HepG2 (cell line): ENCODE results near the gene ARMC2. TPM values are rescaled to one million over a fixed set of nuclear protein-coding genes. Genes with fewer than 3 reads are reported as not detected.

ENCODE experiments used
- ATAC-seq: fragments of 200-7000 bp; cut with Tn5 transposase; 3 replicates; pipeline ENCODE4 v1.9.1; 2020; ENCODE audit warnings: mild to moderate bottlenecking, moderate library complexity
- BruUV-seq: library from RNA; stranded (reverse); fragments of 400-500 nt; replicated peaks from 2 replicates; lab custom pipeline; 2021; lab: Mats Ljungman, UMichigan
- CTCF ChIA-PET: fragments of 300-600 bp; formaldehyde crosslinking; extraction: SDS; loops from one replicate; lab custom pipeline; 2021; ENCODE audit warnings: low total read pairs, inconsistent platforms, low intra/inter-chr PET ratio; lab: Yijun Ruan, JAX
- POLR2A ChIA-PET: fragments of 350-600 bp; sonication (Branson Sonifier 250); formaldehyde crosslinking; loops from one replicate; lab custom pipeline; 2020; ENCODE audit warnings: antibody characterized with exemption, inconsistent platforms; lab: Yijun Ruan, JAX
- DNase-seq: peaks from one replicate; pipeline ENCODE4 v3.0.0-alpha.2; 2015; ENCODE audit warnings: low spot score
- FAIRE-seq: peaks from 3 replicates; lab custom pipeline; 2011; peaks lifted over from hg19 to GRCh38; lab: Jason Lieb, UNC
- H2AFZ ChIP-seq: one replicate; pipeline ENCODE4 v1.6.1; 2011; ENCODE audit warnings: low read length, inconsistent platforms
- H3K27ac ChIP-seq: fragments of 300-600 bp; 3 replicates; pipeline ENCODE4 v1.8.0; 2011; ENCODE audit warnings: mixed run types, mild to moderate bottlenecking, mixed read lengths, low read length, inconsistent platforms; ENCODE audit not compliant: insufficient read depth; ENCODE audit errors: extremely low read length
- H3K27me3 ChIP-seq, 2 experiments: fragments of 200-600 bp in 1 of 2; 2 replicates in 1 of 2; 3 replicates in 1 of 2; pipeline versions ENCODE4 v1.6.0 to v1.8.0; 2011; ENCODE audit warnings: low read length in 2 of 2, mild to moderate bottlenecking in 2 of 2, moderate library complexity in 2 of 2, inconsistent platforms in 1 of 2; ENCODE audit not compliant: insufficient read depth in 2 of 2, control insufficient read depth in 1 of 2
- H3K36me3 ChIP-seq, 2 experiments: fragments of 200-600 bp in 1 of 2; replicated peaks in 1 of 2; 2 replicates in 1 of 2; 3 replicates in 1 of 2; pipeline versions ENCODE4 v1.5.1 to v1.8.0; 2011; ENCODE audit warnings: low read length in 2 of 2, inconsistent platforms in 1 of 2; ENCODE audit not compliant: insufficient read depth in 2 of 2, control insufficient read depth in 1 of 2
- H3K4me1 ChIP-seq: 2 replicates; pipeline ENCODE4 v1.5.1; 2012; ENCODE audit warnings: low read length, inconsistent platforms; ENCODE audit not compliant: insufficient read depth
- H3K4me2 ChIP-seq: 2 replicates; pipeline ENCODE4 v1.6.0; 2011; ENCODE audit warnings: low read depth, low read length, inconsistent platforms
- H3K4me3 ChIP-seq, 3 experiments: fragments of 200-600 bp in 1 of 3; sonication (generic), shearing (Covaris generic) in 1 of 3; replicated peaks in 1 of 3; 2 replicates each; pipeline ENCODE4 v1.5.1; 2011 to 2016; ENCODE audit warnings: low read length in 3 of 3, inconsistent platforms in 2 of 3, low read depth in 2 of 3, mild to moderate bottlenecking in 2 of 3, control low read depth in 1 of 3, mixed read lengths in 1 of 3; ENCODE audit not compliant: insufficient read depth in 1 of 3
- H3K79me2 ChIP-seq: one replicate; pipeline ENCODE4 v1.6.1; 2011; ENCODE audit warnings: low read length, inconsistent platforms; ENCODE audit not compliant: insufficient read depth
- H3K9ac ChIP-seq: 2 replicates; pipeline ENCODE4 v1.6.0; 2011; ENCODE audit warnings: mild to moderate bottlenecking, low read depth, low read length, inconsistent platforms; ENCODE audit not compliant: insufficient read depth
- H3K9me3 ChIP-seq: 2 replicates; pipeline ENCODE4 v1.5.1; 2012; ENCODE audit warnings: mild to moderate bottlenecking, low read length
- H4K20me1 ChIP-seq: 2 replicates; pipeline ENCODE4 v1.6.0; 2011; ENCODE audit warnings: inconsistent platforms, mild to moderate bottlenecking, low read length, moderate library complexity; ENCODE audit not compliant: insufficient read depth
- AHR ChIP-seq: IDR thresholded peaks from 2 replicates; pipeline ENCODE4 v1.6.1; 2018; ENCODE audit warnings: missing genetic modification reagents, missing compliant biosample characterization
- CHD4 ChIP-seq: fragments of 200-600 bp; sonication (generic); IDR thresholded peaks from 2 replicates; pipeline ENCODE4 v1.7.0; 2017; ENCODE audit warnings: mild to moderate bottlenecking, low read length, borderline replicate concordance
- FOSL2 ChIP-seq: sonication (generic); formaldehyde crosslinking; IDR thresholded peaks from 2 replicates; pipeline ENCODE4 v1.4.0; 2020; ENCODE audit warnings: missing genetic modification reagents
- HOXA9 ChIP-seq: sonication (generic); formaldehyde crosslinking; IDR thresholded peaks from 2 replicates; pipeline ENCODE4 v1.8.1; 2022; ENCODE audit warnings: missing genetic modification reagents, mild to moderate bottlenecking, moderate library complexity, borderline replicate concordance
- NFIC ChIP-seq: IDR thresholded peaks from 2 replicates; pipeline ENCODE4 v1.6.1; 2012; ENCODE audit warnings: mild to moderate bottlenecking, low read length, inconsistent platforms
- PAX8 ChIP-seq: sonication (generic); formaldehyde crosslinking; IDR thresholded peaks from 2 replicates; pipeline ENCODE4 v1.8.0; 2022; ENCODE audit warnings: mild to moderate bottlenecking, missing genetic modification reagents, borderline replicate concordance
- SOX13 ChIP-seq, 3 experiments: fragments of 450-650 bp in 1 of 3; sonication (generic) in 1 of 3; formaldehyde crosslinking in 1 of 3; IDR thresholded peaks in 2 of 3; conservative IDR thresholded peaks in 1 of 3; 2 replicates each; pipeline versions ENCODE4 v1.5.0 to v1.6.1; 2016 to 2020; ENCODE audit warnings: antibody characterized with exemption in 1 of 3, mild to moderate bottlenecking in 1 of 3, missing compliant biosample characterization in 1 of 3, missing genetic modification reagents in 1 of 3, moderate library complexity in 1 of 3
- YY1 ChIP-seq: IDR thresholded peaks from 2 replicates; pipeline ENCODE4 v1.6.1; 2011; ENCODE audit warnings: low read length, low read depth, moderate library complexity, mild to moderate bottlenecking; ENCODE audit not compliant: insufficient read depth, insufficient replicate concordance
- ZNF383 ChIP-seq: sonication (generic); formaldehyde crosslinking; IDR thresholded peaks from 2 replicates; pipeline ENCODE4 v1.4.0; 2020; ENCODE audit warnings: missing genetic modification reagents, mild to moderate bottlenecking, borderline replicate concordance
- ZNF496 ChIP-seq: sonication (generic); formaldehyde crosslinking; IDR thresholded peaks from 2 replicates; pipeline ENCODE4 v1.8.1; 2023; ENCODE audit warnings: mild to moderate bottlenecking, moderate library complexity, missing genetic modification reagents; ENCODE audit not compliant: insufficient replicate concordance
- ZNF761 ChIP-seq: sonication (generic); formaldehyde crosslinking; conservative IDR thresholded peaks from 2 replicates; pipeline ENCODE4 v1.4.0; 2020; ENCODE audit warnings: mild to moderate bottlenecking, missing genetic modification reagents
- WGBS: methylation state at CpG from one replicate; pipeline ENCODE4 v1.1.6; 2017; ENCODE audit warnings: low lambda C conversion rate; 5-methylcytosine and 5-hydroxymethylcytosine counted together
- in situ Hi-C: cut with HindIII; loops from 2 replicates; pipeline ENCODE4 v1.10.0; 2017; ENCODE audit warnings: low pct_unique_long_range_greater_than_20kb; ENCODE audit not compliant: extremely low pct_ligation_motif_present
- intact Hi-C: fragments of 100-400 bp; cut with micrococcal nuclease; formaldehyde crosslinking; loops from one replicate; pipeline ENCODE4 v1.10.0; 2022; ENCODE audit not compliant: unreplicated experiment
- polyA plus RNA-seq, 8 experiments: library from polyadenylated mRNA; depleted of rRNA in 3 of 8; stranded (reverse) in 7 of 8; unstranded in 1 of 8; fragments of >200 nt; fragmentation: Illumina TruSeq in 4 of 8; extraction: Trizol in 4 of 8; gene quantifications; 2 replicates each; pipeline versions ENCODE4 v1.2.1 to v1.2.3, GENCODE V29; 2011 to 2016; ENCODE audit warnings: low read depth in 4 of 8, missing spikeins in 1 of 8, mixed read lengths in 1 of 8; ENCODE audit not compliant: insufficient read depth in 1 of 8
- total RNA-seq, 5 experiments: library from RNA; depleted of rRNA; stranded (reverse); fragments of >200 nt; fragmentation: Illumina TruSeq; extraction: Trizol; gene quantifications; 2 replicates each; pipeline ENCODE4 v1.2.3, GENCODE V29; 2016; ENCODE audit warnings: low read depth in 1 of 5
- TF ChIP-seq, protein P1 (sequence below): sonication (generic); formaldehyde crosslinking; conservative IDR thresholded peaks from 2 replicates; pipeline ENCODE4 v1.4.0; 2020; ENCODE audit warnings: missing genetic modification reagents
- TF ChIP-seq, protein P2 (sequence below): sonication (generic); formaldehyde crosslinking; IDR thresholded peaks from 2 replicates; pipeline ENCODE4 v1.4.0; 2020; ENCODE audit warnings: missing genetic modification reagents, borderline replicate concordance
- TF ChIP-seq, protein P3 (sequence below): IDR thresholded peaks from 2 replicates; pipeline ENCODE4 v1.6.1; 2018; ENCODE audit warnings: missing genetic modification reagents, mild to moderate bottlenecking, missing compliant biosample characterization

Gene ARMC2
- total and polyA plus RNA-seq, 2 of the 13 experiments (the other 11 are each of a cell fraction or from before 2014, with no cell fraction given): 1.4 to 3.2 TPM

DNA sequence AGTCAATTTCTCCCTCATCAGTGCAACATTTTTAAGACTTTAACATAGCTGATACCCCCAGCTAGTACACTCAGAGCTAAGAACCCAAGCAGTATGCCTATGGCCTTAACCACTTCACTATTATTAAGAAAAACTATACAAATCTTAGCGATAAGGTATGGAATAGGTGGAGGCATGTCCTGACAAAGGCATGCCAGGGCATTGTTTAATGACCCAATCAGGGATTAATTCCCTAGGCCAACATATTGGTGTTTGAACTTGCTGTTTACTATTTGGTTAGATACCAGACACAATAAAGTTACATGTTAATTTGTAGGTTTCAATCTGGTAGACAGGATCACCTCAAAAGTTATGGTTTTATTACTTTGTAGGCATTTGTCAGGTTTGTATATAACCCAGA lies 93.1 kb downstream of the ARMC2 start:
- DNase-seq: no peak
- CTCF ChIA-PET: no interaction called here
- H3K9ac ChIP-seq: no peak overlapping the region
- BruUV-seq: no TSS peak
- H3K27me3 ChIP-seq: peaks cover 4 to 24% of the 10 kb centered on the region in 2 experiments; a peak in 4 of 5 replicates
- no peaks in the 10 kb centered on the region for H3K36me3 ChIP-seq
- POLR2A ChIA-PET: no interaction called here
- no peaks in the 10 kb centered on the region for H3K4me1 ChIP-seq
- no peak overlapping the region for H3K4me2 ChIP-seq
- in situ Hi-C loops: no loop called here
- H3K79me2 ChIP-seq: no peaks in the 10 kb centered on the region
- no peak overlapping the region for H2AFZ ChIP-seq
- H4K20me1 ChIP-seq: no peaks in the 10 kb centered on the region
- no peak for ATAC-seq
- TF ChIP-seq SOX13 (IDR thresholded peaks at IDR 0.05): no peak
- TF ChIP-seq SOX13 (CRISPR knock-in tag; conservative IDR thresholded peaks at IDR 0.05 in 1 of 2, IDR thresholded peaks at IDR 0.05 in 1 of 2): no peak
- TF ChIP-seq YY1: no peak
- no peak for TF ChIP-seq CHD4
- TF ChIP-seq ZNF383 (CRISPR knock-in tag): no peak
- no peak for FAIRE-seq
- no peaks in the 10 kb centered on the region for H3K9me3 ChIP-seq
- intact Hi-C loops: no loop called here
- 100% methylated on average over 1 of the region's 1 CpG for WGBS
- H3K4me3 ChIP-seq: no peak overlapping the region
- no peak overlapping the region for H3K27ac ChIP-seq

DNA sequence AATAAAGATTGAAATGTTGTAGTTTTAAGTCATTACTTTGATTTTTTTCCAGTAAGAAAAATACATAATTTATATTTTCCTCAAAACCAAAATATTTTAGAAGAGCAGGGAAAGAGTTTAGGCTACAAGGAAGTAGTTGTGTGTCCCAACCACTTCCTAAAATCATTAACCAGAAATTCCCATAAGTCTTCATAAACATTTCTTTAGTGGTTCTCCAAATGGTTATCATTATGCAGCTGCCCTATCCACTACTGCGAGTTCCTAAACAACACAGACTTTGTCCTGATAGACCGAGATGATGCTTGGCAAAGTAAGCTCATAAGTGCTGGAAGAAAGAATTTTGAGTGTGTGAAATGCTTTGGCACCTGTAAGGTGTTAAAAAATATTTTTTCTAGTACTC lies 93.6 kb downstream of the ARMC2 start:
- Histone ChIP-seq H3K4me3 (no peak overlapping the region), H3K4me1 (no peaks in the 10 kb centered on the region), H3K27ac (no peak overlapping the region), H3K79me2 (no peaks in the 10 kb centered on the region), H2AFZ (no peak overlapping the region), H3K36me3 (no peaks in the 10 kb centered on the region), H4K20me1 (no peaks in the 10 kb centered on the region), H3K9me3 (no peaks in the 10 kb centered on the region), H3K4me2 (no peak overlapping the region), H3K9ac (no peak overlapping the region), H3K27me3 (peaks cover 4 to 27% of the 10 kb centered on the region in 2 experiments; a peak in 4 of 5 replicates)
- intact Hi-C loops: no loop called here
- FAIRE-seq: no peak
- no peak for ATAC-seq
- BruUV-seq: no TSS peak
- in situ Hi-C loops: no loop called here
- POLR2A ChIA-PET: no interaction called here
- DNase-seq: no peak
- WGBS: 6% methylated on average over 2 of the region's 2 CpGs
- CTCF ChIA-PET: no interaction called here
- TF ChIP-seq ZNF496 (CRISPR knock-in tag) (no peak), FOSL2 (CRISPR knock-in tag) (no peak), AHR (no peak), NFIC (no peak), PAX8 (CRISPR knock-in tag) (no peak), ZNF761 (CRISPR knock-in tag) (no peak), HOXA9 (CRISPR knock-in tag) (no peak)
- TF ChIP-seq, protein P1, sequence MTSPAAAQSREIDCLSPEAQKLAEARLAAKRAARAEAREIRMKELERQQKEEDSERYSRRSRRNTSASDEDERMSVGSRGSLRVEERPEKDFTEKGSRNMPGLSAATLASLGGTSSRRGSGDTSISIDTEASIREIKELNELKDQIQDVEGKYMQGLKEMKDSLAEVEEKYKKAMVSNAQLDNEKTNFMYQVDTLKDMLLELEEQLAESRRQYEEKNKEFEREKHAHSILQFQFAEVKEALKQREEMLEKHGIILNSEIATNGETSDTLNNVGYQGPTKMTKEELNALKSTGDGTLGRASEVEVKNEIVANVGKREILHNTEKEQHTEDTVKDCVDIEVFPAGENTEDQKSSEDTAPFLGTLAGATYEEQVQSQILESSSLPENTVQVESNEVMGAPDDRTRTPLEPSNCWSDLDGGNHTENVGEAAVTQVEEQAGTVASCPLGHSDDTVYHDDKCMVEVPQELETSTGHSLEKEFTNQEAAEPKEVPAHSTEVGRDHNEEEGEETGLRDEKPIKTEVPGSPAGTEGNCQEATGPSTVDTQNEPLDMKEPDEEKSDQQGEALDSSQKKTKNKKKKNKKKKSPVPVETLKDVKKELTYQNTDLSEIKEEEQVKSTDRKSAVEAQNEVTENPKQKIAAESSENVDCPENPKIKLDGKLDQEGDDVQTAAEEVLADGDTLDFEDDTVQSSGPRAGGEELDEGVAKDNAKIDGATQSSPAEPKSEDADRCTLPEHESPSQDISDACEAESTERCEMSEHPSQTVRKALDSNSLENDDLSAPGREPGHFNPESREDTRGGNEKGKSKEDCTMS (CRISPR knock-in tag): no peak
- TF ChIP-seq, protein P2, sequence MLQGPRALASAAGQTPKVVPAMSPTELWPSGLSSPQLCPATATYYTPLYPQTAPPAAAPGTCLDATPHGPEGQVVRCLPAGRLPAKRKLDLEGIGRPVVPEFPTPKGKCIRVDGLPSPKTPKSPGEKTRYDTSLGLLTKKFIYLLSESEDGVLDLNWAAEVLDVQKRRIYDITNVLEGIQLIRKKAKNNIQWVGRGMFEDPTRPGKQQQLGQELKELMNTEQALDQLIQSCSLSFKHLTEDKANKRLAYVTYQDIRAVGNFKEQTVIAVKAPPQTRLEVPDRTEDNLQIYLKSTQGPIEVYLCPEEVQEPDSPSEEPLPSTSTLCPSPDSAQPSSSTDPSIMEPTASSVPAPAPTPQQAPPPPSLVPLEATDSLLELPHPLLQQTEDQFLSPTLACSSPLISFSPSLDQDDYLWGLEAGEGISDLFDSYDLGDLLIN (CRISPR knock-in tag): no peak
- TF ChIP-seq, protein P3, sequence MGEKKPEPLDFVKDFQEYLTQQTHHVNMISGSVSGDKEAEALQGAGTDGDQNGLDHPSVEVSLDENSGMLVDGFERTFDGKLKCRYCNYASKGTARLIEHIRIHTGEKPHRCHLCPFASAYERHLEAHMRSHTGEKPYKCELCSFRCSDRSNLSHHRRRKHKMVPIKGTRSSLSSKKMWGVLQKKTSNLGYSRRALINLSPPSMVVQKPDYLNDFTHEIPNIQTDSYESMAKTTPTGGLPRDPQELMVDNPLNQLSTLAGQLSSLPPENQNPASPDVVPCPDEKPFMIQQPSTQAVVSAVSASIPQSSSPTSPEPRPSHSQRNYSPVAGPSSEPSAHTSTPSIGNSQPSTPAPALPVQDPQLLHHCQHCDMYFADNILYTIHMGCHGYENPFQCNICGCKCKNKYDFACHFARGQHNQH (CRISPR knock-in tag): no peak
